Endometrium (tissue), 2 donors: ENCODE measurements around the gene KLHL1.

ENCODE experiments used
- FAIRE-seq: peaks from 2 replicates; lab custom pipeline; 2012; peaks lifted over from hg19 to GRCh38; lab: Jason Lieb, UNC
- donor health status: control.
- donor health status: control.

Gene KLHL1

GRCh38 chr13:69676286-69676685 is 432.0 kb downstream of the KLHL1 start:
- FAIRE-seq: no peak

DNA sequence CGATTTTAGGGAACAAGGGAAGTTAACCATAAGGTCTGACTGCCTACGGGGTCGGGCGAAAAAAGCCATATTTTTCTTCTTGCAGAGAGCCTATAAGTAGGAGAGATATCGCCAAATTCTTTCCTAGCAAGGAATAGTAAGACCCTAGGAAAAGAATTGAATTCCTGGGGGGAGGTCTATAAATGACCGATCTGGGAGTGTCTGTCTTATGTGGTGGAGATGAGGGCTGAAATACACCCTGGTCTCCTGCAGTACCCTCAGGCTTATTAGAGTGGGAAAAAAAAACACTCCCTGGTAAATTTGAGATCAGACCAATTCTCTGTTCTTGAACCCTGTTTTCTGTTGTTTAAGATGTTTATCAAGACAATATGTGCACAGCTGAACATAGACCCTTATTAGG is 448.1 kb downstream of the KLHL1 start:
- FAIRE-seq: no peak

GRCh38 chr13:69657676-69658075 is 450.6 kb downstream of the KLHL1 start:
- no peak for FAIRE-seq

DNA sequence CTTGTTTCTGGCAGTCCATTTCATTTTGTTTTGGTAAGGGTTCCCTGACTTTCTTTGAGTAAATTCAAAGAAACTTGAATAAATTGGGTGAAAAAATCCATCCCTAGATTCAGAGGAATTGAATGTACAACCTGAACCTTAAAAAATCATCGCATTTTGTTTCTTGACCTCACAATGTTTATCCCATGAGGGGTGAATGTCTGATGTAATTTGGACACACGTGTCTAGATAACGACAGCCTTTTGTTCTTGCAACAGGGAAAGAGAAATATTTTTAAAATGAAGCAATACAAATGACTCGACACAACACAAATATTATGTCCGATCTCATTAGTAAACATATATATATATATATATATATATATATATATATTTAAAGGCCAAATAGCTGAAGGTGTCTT is 453.9 kb downstream of the KLHL1 start:
- FAIRE-seq: no peak
